ENCODE measurements around the gene KRT82. TPM values are rescaled to one million over a fixed set of nuclear protein-coding genes. Genes with fewer than 3 reads are reported as not detected.

KRT82 gene
- total and polyA plus RNA-seq, 2 experiments from 2014 or later: not detected

GRCh38 chr12:52441320-52441911 lies 35.3 kb upstream of the KRT82 start:
- Histone ChIP-seq H3K27ac (no peak overlapping the region), H3K9me3 (ENCODE audit: low read depth) (no peaks in the 10 kb centered on the region), H3K36me3 (no peaks in the 10 kb centered on the region), H3K4me3 (no peak overlapping the region), H3K4me1 (ENCODE audit: low read depth) (peaks cover 15% of the 10 kb centered on the region), H3K27me3 (peaks cover 7% of the 10 kb centered on the region)
- DNase-seq (ENCODE audit: low read depth in 1 of 2, low spot score in 1 of 2): peak in 1 of 2 donors; percentile 73
- TF ChIP-seq, protein P1, sequence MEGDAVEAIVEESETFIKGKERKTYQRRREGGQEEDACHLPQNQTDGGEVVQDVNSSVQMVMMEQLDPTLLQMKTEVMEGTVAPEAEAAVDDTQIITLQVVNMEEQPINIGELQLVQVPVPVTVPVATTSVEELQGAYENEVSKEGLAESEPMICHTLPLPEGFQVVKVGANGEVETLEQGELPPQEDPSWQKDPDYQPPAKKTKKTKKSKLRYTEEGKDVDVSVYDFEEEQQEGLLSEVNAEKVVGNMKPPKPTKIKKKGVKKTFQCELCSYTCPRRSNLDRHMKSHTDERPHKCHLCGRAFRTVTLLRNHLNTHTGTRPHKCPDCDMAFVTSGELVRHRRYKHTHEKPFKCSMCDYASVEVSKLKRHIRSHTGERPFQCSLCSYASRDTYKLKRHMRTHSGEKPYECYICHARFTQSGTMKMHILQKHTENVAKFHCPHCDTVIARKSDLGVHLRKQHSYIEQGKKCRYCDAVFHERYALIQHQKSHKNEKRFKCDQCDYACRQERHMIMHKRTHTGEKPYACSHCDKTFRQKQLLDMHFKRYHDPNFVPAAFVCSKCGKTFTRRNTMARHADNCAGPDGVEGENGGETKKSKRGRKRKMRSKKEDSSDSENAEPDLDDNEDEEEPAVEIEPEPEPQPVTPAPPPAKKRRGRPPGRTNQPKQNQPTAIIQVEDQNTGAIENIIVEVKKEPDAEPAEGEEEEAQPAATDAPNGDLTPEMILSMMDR (IDR thresholded peaks at IDR 0.05; ENCODE audit: low read depth, low read length): no peak

DNA sequence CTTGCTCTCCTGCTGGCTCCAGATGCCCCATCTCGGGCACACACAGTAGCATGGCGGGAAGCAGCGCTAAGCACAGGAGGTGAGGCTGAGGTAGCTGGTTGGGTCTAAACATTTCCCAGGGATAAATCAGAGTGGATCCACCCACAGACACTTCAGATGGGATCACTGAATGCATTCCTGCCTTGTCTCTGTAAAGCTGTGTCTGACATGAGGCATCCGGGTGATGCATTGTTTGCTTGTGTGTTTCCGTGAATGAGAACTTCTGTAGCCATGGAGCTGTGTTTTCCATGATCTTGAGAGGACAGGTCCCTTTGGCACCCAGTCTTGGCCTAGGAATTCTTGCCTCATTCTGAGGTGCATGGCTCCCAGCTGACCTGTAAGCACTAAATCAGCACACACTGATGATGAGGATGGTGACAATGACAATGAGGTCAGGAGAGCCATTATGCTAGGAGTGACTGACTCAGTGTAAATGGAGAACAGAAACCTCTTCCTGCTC lies 34.7 kb upstream of the KRT82 start:
- peaks cover 5% of the 10 kb centered on the region for H3K27me3 ChIP-seq
- TF ChIP-seq, protein P1 (IDR thresholded peaks at IDR 0.05; ENCODE audit: low read depth, low read length): no peak
- peaks cover 15% of the 10 kb centered on the region for H3K4me1 ChIP-seq (ENCODE audit: low read depth)
- H3K27ac ChIP-seq: no peak overlapping the region
- H3K4me3 ChIP-seq: no peak overlapping the region
- no peaks in the 10 kb centered on the region for H3K9me3 ChIP-seq (ENCODE audit: low read depth)
- peak in 1 of 2 donors; percentile 74 for DNase-seq (ENCODE audit: low read depth in 1 of 2, low spot score in 1 of 2)
- no peaks in the 10 kb centered on the region for H3K36me3 ChIP-seq

GRCh38 chr12:52439845-52440244 lies 33.7 kb upstream of the KRT82 start:
- Histone ChIP-seq H3K4me3 (no peak overlapping the region), H3K36me3 (no peaks in the 10 kb centered on the region), H3K4me1 (ENCODE audit: low read depth) (peaks cover 15% of the 10 kb centered on the region), H3K27ac (no peak overlapping the region), H3K27me3 (peaks cover 3% of the 10 kb centered on the region), H3K9me3 (ENCODE audit: low read depth) (no peaks in the 10 kb centered on the region)
- DNase-seq (ENCODE audit: low read depth in 1 of 2, low spot score in 1 of 2): no peak
- TF ChIP-seq, protein P1 (IDR thresholded peaks at IDR 0.05; ENCODE audit: low read depth, low read length): no peak

DNA sequence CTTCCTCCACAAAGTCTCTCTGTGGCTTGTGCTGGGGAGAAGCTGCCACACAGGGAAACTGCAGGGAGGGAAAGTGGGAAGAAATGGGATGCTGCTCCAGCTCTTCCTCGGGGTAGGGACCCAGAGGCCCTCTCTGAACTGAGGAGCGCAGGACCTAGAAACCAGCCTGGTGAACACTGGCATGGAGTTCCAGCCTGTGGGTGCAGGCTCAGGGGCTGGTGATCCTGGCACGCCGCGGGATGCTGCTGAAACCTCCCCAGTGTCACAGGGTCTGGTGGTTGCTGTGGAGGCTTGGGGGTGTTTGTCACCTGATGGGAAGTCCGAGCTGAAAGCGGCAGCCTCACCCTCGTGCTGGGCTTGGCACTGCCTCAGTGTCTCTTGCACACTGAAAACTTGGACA lies 33.3 kb upstream of the KRT82 start:
- DNase-seq (ENCODE audit: low read depth in 1 of 2, low spot score in 1 of 2): no peak
- no peak overlapping the region for H3K4me3 ChIP-seq
- no peaks in the 10 kb centered on the region for H3K36me3 ChIP-seq
- H3K27ac ChIP-seq: no peak overlapping the region
- H3K4me1 ChIP-seq (ENCODE audit: low read depth): peaks cover 15% of the 10 kb centered on the region
- TF ChIP-seq, protein P1 (IDR thresholded peaks at IDR 0.05; ENCODE audit: low read depth, low read length): no peak
- peaks cover under 1% of the 10 kb centered on the region for H3K27me3 ChIP-seq
- H3K9me3 ChIP-seq (ENCODE audit: low read depth): no peaks in the 10 kb centered on the region

DNA sequence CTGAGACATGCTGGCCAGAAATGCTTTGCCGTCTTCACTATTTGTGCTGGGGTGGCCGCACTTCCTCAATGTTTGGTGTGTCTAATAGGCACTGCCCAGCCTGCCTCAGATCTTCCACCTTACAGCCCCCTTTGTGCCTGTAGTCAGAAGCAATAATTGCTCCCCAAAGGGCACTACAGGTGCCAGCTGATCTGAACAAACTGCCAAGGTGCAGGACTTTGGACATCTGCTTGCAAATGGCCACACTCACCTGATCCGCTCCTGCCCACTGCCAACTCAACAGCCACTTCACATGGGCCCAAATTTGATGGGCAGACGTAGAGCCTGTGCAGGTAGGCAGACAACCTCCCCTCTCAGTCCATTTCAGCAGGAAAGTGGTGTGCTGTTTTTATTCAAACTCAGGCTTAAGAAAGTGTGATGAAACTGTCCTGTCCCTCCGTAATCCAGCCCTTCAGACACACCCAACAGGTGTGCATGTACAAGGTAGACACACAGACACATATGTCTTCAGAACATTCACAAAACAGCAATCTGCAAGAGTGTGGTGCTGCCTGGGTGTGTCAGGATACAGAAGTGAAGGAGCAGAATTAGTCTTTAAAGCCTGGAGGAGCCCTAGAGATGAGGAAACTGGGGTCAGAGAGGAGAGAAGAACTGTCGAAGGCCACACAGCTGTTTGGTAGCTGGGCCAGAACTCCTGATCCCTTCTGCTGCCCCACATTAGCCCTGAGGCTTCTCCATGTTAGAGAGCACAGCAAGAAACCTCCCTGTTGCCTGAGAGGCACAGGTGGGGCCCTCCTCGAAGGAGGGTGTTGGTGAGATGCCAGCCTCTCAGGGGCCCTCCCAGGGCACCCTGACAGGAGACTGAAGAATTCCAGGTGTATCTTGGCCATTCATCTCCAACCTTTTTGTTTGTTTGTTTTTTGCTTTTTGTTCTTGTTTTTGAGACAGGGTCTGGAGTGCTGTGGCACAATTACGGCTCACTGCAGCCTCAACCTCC lies 32.5 kb upstream of the KRT82 start:
- H3K4me3 ChIP-seq: no peak overlapping the region
- no peaks in the 10 kb centered on the region for H3K27me3 ChIP-seq
- no peaks in the 10 kb centered on the region for H3K36me3 ChIP-seq
- no peaks in the 10 kb centered on the region for H3K9me3 ChIP-seq (ENCODE audit: low read depth)
- no peak overlapping the region for H3K27ac ChIP-seq
- no peak for DNase-seq (ENCODE audit: low read depth in 1 of 2, low spot score in 1 of 2)
- TF ChIP-seq, protein P1 (IDR thresholded peaks at IDR 0.05; ENCODE audit: low read depth, low read length): no peak
- peaks cover 15% of the 10 kb centered on the region for H3K4me1 ChIP-seq (ENCODE audit: low read depth)
